HepG2 (cell line): ENCODE data around the gene HSPA1B. TPM values are rescaled to one million over a fixed set of nuclear protein-coding genes. Genes with fewer than 3 reads are reported as not detected.
"Not testable (repeated sequence)": the region's sequence is repeated elsewhere in the genome, so short reads cannot be mapped to it uniquely, and the experiment has no call there.

ENCODE experiments used
- ATAC-seq: fragments of 200-7000 bp; cut with Tn5 transposase; 3 replicates; pipeline ENCODE4 v1.9.1; 2020; ENCODE audit warnings: mild to moderate bottlenecking, moderate library complexity
- BruUV-seq: library from RNA; stranded (reverse); fragments of 400-500 nt; replicated peaks from 2 replicates; lab custom pipeline; 2021; lab: Mats Ljungman, UMichigan
- CTCF ChIA-PET: fragments of 300-600 bp; formaldehyde crosslinking; extraction: SDS; loops from one replicate; lab custom pipeline; 2021; ENCODE audit warnings: low total read pairs, inconsistent platforms, low intra/inter-chr PET ratio; lab: Yijun Ruan, JAX
- POLR2A ChIA-PET: fragments of 350-600 bp; sonication (Branson Sonifier 250); formaldehyde crosslinking; loops from one replicate; lab custom pipeline; 2020; ENCODE audit warnings: antibody characterized with exemption, inconsistent platforms; lab: Yijun Ruan, JAX
- DNase-seq: peaks from one replicate; pipeline ENCODE4 v3.0.0-alpha.2; 2015; ENCODE audit warnings: low spot score
- FAIRE-seq: peaks from 3 replicates; lab custom pipeline; 2011; peaks lifted over from hg19 to GRCh38; lab: Jason Lieb, UNC
- H2AFZ ChIP-seq: one replicate; pipeline ENCODE4 v1.6.1; 2011; ENCODE audit warnings: low read length, inconsistent platforms
- H3K27ac ChIP-seq: fragments of 300-600 bp; 3 replicates; pipeline ENCODE4 v1.8.0; 2011; ENCODE audit warnings: mixed run types, mild to moderate bottlenecking, mixed read lengths, low read length, inconsistent platforms; ENCODE audit not compliant: insufficient read depth; ENCODE audit errors: extremely low read length
- H3K27me3 ChIP-seq, 2 experiments: fragments of 200-600 bp in 1 of 2; 2 replicates in 1 of 2; 3 replicates in 1 of 2; pipeline versions ENCODE4 v1.6.0 to v1.8.0; 2011; ENCODE audit warnings: low read length in 2 of 2, mild to moderate bottlenecking in 2 of 2, moderate library complexity in 2 of 2, inconsistent platforms in 1 of 2; ENCODE audit not compliant: insufficient read depth in 2 of 2, control insufficient read depth in 1 of 2
- H3K36me3 ChIP-seq, 2 experiments: fragments of 200-600 bp in 1 of 2; replicated peaks in 1 of 2; 2 replicates in 1 of 2; 3 replicates in 1 of 2; pipeline versions ENCODE4 v1.5.1 to v1.8.0; 2011; ENCODE audit warnings: low read length in 2 of 2, inconsistent platforms in 1 of 2; ENCODE audit not compliant: insufficient read depth in 2 of 2, control insufficient read depth in 1 of 2
- H3K4me1 ChIP-seq: 2 replicates; pipeline ENCODE4 v1.5.1; 2012; ENCODE audit warnings: low read length, inconsistent platforms; ENCODE audit not compliant: insufficient read depth
- H3K4me2 ChIP-seq: 2 replicates; pipeline ENCODE4 v1.6.0; 2011; ENCODE audit warnings: low read depth, low read length, inconsistent platforms
- H3K4me3 ChIP-seq, 3 experiments: fragments of 200-600 bp in 1 of 3; sonication (generic), shearing (Covaris generic) in 1 of 3; replicated peaks in 1 of 3; 2 replicates each; pipeline ENCODE4 v1.5.1; 2011 to 2016; ENCODE audit warnings: low read length in 3 of 3, inconsistent platforms in 2 of 3, low read depth in 2 of 3, mild to moderate bottlenecking in 2 of 3, control low read depth in 1 of 3, mixed read lengths in 1 of 3; ENCODE audit not compliant: insufficient read depth in 1 of 3
- H3K79me2 ChIP-seq: one replicate; pipeline ENCODE4 v1.6.1; 2011; ENCODE audit warnings: low read length, inconsistent platforms; ENCODE audit not compliant: insufficient read depth
- H3K9ac ChIP-seq: 2 replicates; pipeline ENCODE4 v1.6.0; 2011; ENCODE audit warnings: mild to moderate bottlenecking, low read depth, low read length, inconsistent platforms; ENCODE audit not compliant: insufficient read depth
- H3K9me3 ChIP-seq: 2 replicates; pipeline ENCODE4 v1.5.1; 2012; ENCODE audit warnings: mild to moderate bottlenecking, low read length
- H4K20me1 ChIP-seq: 2 replicates; pipeline ENCODE4 v1.6.0; 2011; ENCODE audit warnings: inconsistent platforms, mild to moderate bottlenecking, low read length, moderate library complexity; ENCODE audit not compliant: insufficient read depth
- EHMT2 ChIP-seq: fragments of 200-600 bp; sonication (generic); IDR thresholded peaks from 2 replicates; pipeline ENCODE4 v1.7.0; 2017; ENCODE audit warnings: antibody characterized with exemption, low read depth, low read length, borderline replicate concordance
- NCOA1 ChIP-seq: sonication (generic); formaldehyde crosslinking; IDR thresholded peaks from 2 replicates; pipeline ENCODE4 v1.9.0; 2021; ENCODE audit warnings: missing genetic modification reagents
- NONO ChIP-seq, 2 experiments: fragments of 450-650 bp in 1 of 2; sonication (generic) in 1 of 2; formaldehyde crosslinking in 1 of 2; IDR thresholded peaks in 1 of 2; conservative IDR thresholded peaks in 1 of 2; 2 replicates each; pipeline versions ENCODE4 v1.6.1 to v1.8.0; 2017 to 2022; ENCODE audit warnings: mild to moderate bottlenecking in 1 of 2, missing genetic modification reagents in 1 of 2, moderate library complexity in 1 of 2
- POLR2A ChIP-seq, 2 experiments: IDR thresholded peaks; 2 replicates each; pipeline ENCODE4 v1.6.1; 2011; ENCODE audit warnings: low read depth in 2 of 2, low read length in 2 of 2, mild to moderate bottlenecking in 1 of 2, moderate library complexity in 1 of 2; ENCODE audit not compliant: insufficient read depth in 1 of 2
- POLR2AphosphoS5 ChIP-seq: IDR thresholded peaks from 2 replicates; pipeline ENCODE4 v1.6.1; 2012; ENCODE audit warnings: low read depth, low read length
- RBAK ChIP-seq: sonication (generic); formaldehyde crosslinking; IDR thresholded peaks from 2 replicates; pipeline ENCODE4 v1.5.1; 2020; ENCODE audit warnings: mild to moderate bottlenecking, missing genetic modification reagents
- RBFOX2 ChIP-seq: fragments of 200-400 bp; formaldehyde crosslinking; IDR thresholded peaks from 2 replicates; pipeline ENCODE4 v1.6.1; 2017; ENCODE audit warnings: low read depth, mild to moderate bottlenecking, low read length
- RBM22 ChIP-seq: fragments of 200-400 bp; formaldehyde crosslinking; optimal IDR thresholded peaks from 2 replicates; pipeline ENCODE3; 2017; ENCODE audit warnings: mild to moderate bottlenecking, low read length, moderate library complexity
- TIGD3 ChIP-seq: sonication (generic); formaldehyde crosslinking; IDR thresholded peaks from 2 replicates; pipeline ENCODE4 v1.5.1; 2020; ENCODE audit warnings: mild to moderate bottlenecking, missing genetic modification reagents, borderline replicate concordance
- ZBTB33 ChIP-seq: sonication (generic); formaldehyde crosslinking; IDR thresholded peaks from 2 replicates; pipeline ENCODE4 v1.4.0; 2020; ENCODE audit warnings: missing genetic modification reagents
- ZC3H13 ChIP-seq: sonication (generic); formaldehyde crosslinking; IDR thresholded peaks from 2 replicates; pipeline ENCODE4 v1.8.1; 2023; ENCODE audit warnings: mild to moderate bottlenecking, missing genetic modification reagents, moderate library complexity
- ZNF121 ChIP-seq: sonication (generic); formaldehyde crosslinking; IDR thresholded peaks from 2 replicates; pipeline ENCODE4 v1.5.0; 2020; ENCODE audit warnings: mild to moderate bottlenecking, missing genetic modification reagents
- ZNF362 ChIP-seq: sonication (generic); formaldehyde crosslinking; IDR thresholded peaks from 2 replicates; pipeline ENCODE4 v1.4.0; 2020; ENCODE audit warnings: missing genetic modification reagents, mild to moderate bottlenecking, borderline replicate concordance
- ZNF572 ChIP-seq: sonication (generic); formaldehyde crosslinking; IDR thresholded peaks from 2 replicates; pipeline ENCODE4 v1.5.1; 2020; ENCODE audit warnings: mild to moderate bottlenecking, missing genetic modification reagents
- ZNF589 ChIP-seq: sonication (generic); formaldehyde crosslinking; conservative IDR thresholded peaks from 2 replicates; pipeline ENCODE4 v1.8.0; 2022; ENCODE audit warnings: mild to moderate bottlenecking, moderate library complexity, missing genetic modification reagents
- WGBS: methylation state at CpG from one replicate; pipeline ENCODE4 v1.1.6; 2017; ENCODE audit warnings: low lambda C conversion rate; 5-methylcytosine and 5-hydroxymethylcytosine counted together
- in situ Hi-C: cut with HindIII; loops from 2 replicates; pipeline ENCODE4 v1.10.0; 2017; ENCODE audit warnings: low pct_unique_long_range_greater_than_20kb; ENCODE audit not compliant: extremely low pct_ligation_motif_present
- intact Hi-C: fragments of 100-400 bp; cut with micrococcal nuclease; formaldehyde crosslinking; loops from one replicate; pipeline ENCODE4 v1.10.0; 2022; ENCODE audit not compliant: unreplicated experiment
- polyA plus RNA-seq, 8 experiments: library from polyadenylated mRNA; depleted of rRNA in 3 of 8; stranded (reverse) in 7 of 8; unstranded in 1 of 8; fragments of >200 nt; fragmentation: Illumina TruSeq in 4 of 8; extraction: Trizol in 4 of 8; gene quantifications; 2 replicates each; pipeline versions ENCODE4 v1.2.1 to v1.2.3, GENCODE V29; 2011 to 2016; ENCODE audit warnings: low read depth in 4 of 8, missing spikeins in 1 of 8, mixed read lengths in 1 of 8; ENCODE audit not compliant: insufficient read depth in 1 of 8
- total RNA-seq, 5 experiments: library from RNA; depleted of rRNA; stranded (reverse); fragments of >200 nt; fragmentation: Illumina TruSeq; extraction: Trizol; gene quantifications; 2 replicates each; pipeline ENCODE4 v1.2.3, GENCODE V29; 2016; ENCODE audit warnings: low read depth in 1 of 5

Gene HSPA1B
- total and polyA plus RNA-seq, 2 of the 13 experiments (the other 11 are each of a cell fraction or from before 2014, with no cell fraction given): 26.0 to 186 TPM

- not testable (repeated sequence) for TF ChIP-seq NONO (IDR thresholded peaks at IDR 0.05)
- peak; percentile 40; the same call in 1 of the 2 replicates for TF ChIP-seq NONO (CRISPR knock-in tag; conservative IDR thresholded peaks at IDR 0.05)
- 0 out of 2 replicates have a peak, but pooled peaks have one; percentile 48 for TF ChIP-seq NCOA1 (CRISPR knock-in tag)
Observed at GRCh38 chr6:31838114-31838553, 10.6 kb downstream of the HSPA1B start (continued).

- H2AFZ ChIP-seq: no peak overlapping the region
- 100% methylated on average over 2 of the region's 3 CpGs for WGBS
- H3K79me2 ChIP-seq: peaks cover 35% of the 10 kb centered on the region
- no peak for ATAC-seq
- ChIA-PET POLR2A (interaction anchor here (1.1 to 15.7 kb wide), 7 partner anchors 8 to 100 kb away, joined by 3 to 264 read pairs (median 11); partner anchors contain the start of genes HSPA1B, MSH5 and NEU1), CTCF (no interaction called here)
- intact Hi-C loops: loop anchor here (10.0 kb wide), 1 partner anchor 116 kb away; the partner anchor contains the start of genes NELFE and SKIC2
- H3K4me3 ChIP-seq: no peak overlapping the region
- no TSS peak for BruUV-seq
- H3K4me2 ChIP-seq: no peak overlapping the region
- peaks cover 0 to 2% of the 10 kb centered on the region in 2 experiments; a peak in 1 of 5 replicates for H3K27me3 ChIP-seq
- in situ Hi-C loops: no loop called here
- H3K9me3 ChIP-seq: no peaks in the 10 kb centered on the region
- TF ChIP-seq ZC3H13 (CRISPR knock-in tag) (0 out of 2 replicates have a peak, but pooled peaks have one; percentile 55), ZNF572 (CRISPR knock-in tag) (no peak), ZBTB33 (CRISPR knock-in tag) (0 out of 2 replicates have a peak, but pooled peaks have one; percentile 29), ZNF121 (CRISPR knock-in tag) (0 out of 2 replicates have a peak, but pooled peaks have one; percentile 24), TIGD3 (no peak), ZNF589 (no peak), RBFOX2 (peak; percentile 51), POLR2AphosphoS5 (peak; percentile 34; the same call in 1 of the 2 replicates), RBAK (CRISPR knock-in tag) (no peak), ZNF362 (CRISPR knock-in tag) (0 out of 2 replicates have a peak, but pooled peaks have one; percentile 8), EHMT2 (no peak), RBM22 (peak; percentile 87), POLR2A (IDR thresholded peaks at IDR 0.05; ENCODE audit: insufficient read depth in 1 of 2, low read depth in 2 of 2, low read length in 2 of 2) (peak; percentile 25 to 39; a peak in 1 of 4 replicates)
- peaks cover 43% of the 10 kb centered on the region for H4K20me1 ChIP-seq
- H3K27ac ChIP-seq: no peak overlapping the region
- H3K9ac ChIP-seq: no peak overlapping the region
- FAIRE-seq: no peak
- peaks cover 12 to 33% of the 10 kb centered on the region in 2 experiments for H3K36me3 ChIP-seq
- H3K4me1 ChIP-seq: peaks cover 41% of the 10 kb centered on the region
- no peak for DNase-seq
Observed at GRCh38 chr6:31838968-31839367, 11.4 kb downstream of the HSPA1B start.
